Activated T-helper 2 cell treated with anti-CD3 and anti-CD28 coated beads, Interferon-gamma antibody, Interleukin-2, Interleukin-4, amounts not matched to agents 10 μg/mL and 5 μg/mL and 100 μg/mL, durations not matched to agents 14 hours and 24 hours and 36 hours (primary cell): ENCODE results near the gene CD48. TPM values are rescaled to one million over a fixed set of nuclear protein-coding genes. Genes with fewer than 3 reads are reported as not detected.
"Not testable (repeated sequence)": the region's sequence is repeated elsewhere in the genome, so short reads cannot be mapped to it uniquely, and the experiment has no call there.

ENCODE experiments used
- DNase-seq: peaks from one replicate; pipeline ENCODE4 v3.0.0; 2021; ENCODE audit warnings: low spot score
- H3K27ac Mint-ChIP-seq: one replicate; pipeline ENCODE4 v1.8.0; 2021; ENCODE audit warnings: mixed read lengths
- H3K27me3 Mint-ChIP-seq: one replicate; pipeline ENCODE4 v1.8.0; 2021; ENCODE audit warnings: low read depth, mixed read lengths
- H3K36me3 Mint-ChIP-seq: one replicate; pipeline ENCODE4 v1.8.0; 2021; ENCODE audit warnings: low read depth, mixed read lengths
- H3K4me1 Mint-ChIP-seq: one replicate; pipeline ENCODE4 v1.8.0; 2021; ENCODE audit warnings: low read depth, mixed read lengths
- H3K4me3 Mint-ChIP-seq: one replicate; pipeline ENCODE4 v1.8.0; 2021; ENCODE audit warnings: low read depth, mild to moderate bottlenecking, moderate library complexity, mixed read lengths
- H3K9me3 Mint-ChIP-seq: one replicate; pipeline ENCODE4 v1.8.0; 2021; ENCODE audit warnings: mixed read lengths
- intact Hi-C: fragments of 100-400 bp; cut with micrococcal nuclease; formaldehyde crosslinking; loops from one replicate; pipeline ENCODE4 v1.15.1; 2023
- total RNA-seq: library from RNA; stranded (reverse); gene quantifications from 2 replicates; pipeline ENCODE4 v1.2.3, GENCODE V29; 2022

CD48 gene
- total RNA-seq, 1 donor from 2014 or later = 101 TPM

GRCh38 chr1:160707236-160708064 is 4.2 kb downstream of the CD48 start:
- H3K27ac Mint-ChIP-seq = no peak overlapping the region
- no peak overlapping the region for H3K4me3 Mint-ChIP-seq
- no peak for DNase-seq
- H3K9me3 Mint-ChIP-seq = no peaks in the 10 kb centered on the region
- peaks cover 48% of the 10 kb centered on the region for H3K4me1 Mint-ChIP-seq
- intact Hi-C loops = loop anchor here (2.0 kb wide), 2 partner anchors 33 to 81 kb away; no protein-coding TSS in a partner anchor
- no peaks in the 10 kb centered on the region for H3K27me3 Mint-ChIP-seq
- peaks cover 49% of the 10 kb centered on the region for H3K36me3 Mint-ChIP-seq

GRCh38 chr1:160706526-160707235 is 4.9 kb downstream of the CD48 start:
- H3K4me1 Mint-ChIP-seq = peaks cover 50% of the 10 kb centered on the region
- H3K4me3 Mint-ChIP-seq = no peak overlapping the region
- H3K27ac Mint-ChIP-seq = no peak overlapping the region
- H3K9me3 Mint-ChIP-seq = no peaks in the 10 kb centered on the region
- H3K36me3 Mint-ChIP-seq = peaks cover 57% of the 10 kb centered on the region
- intact Hi-C loops = no loop called here
- H3K27me3 Mint-ChIP-seq = no peaks in the 10 kb centered on the region
- DNase-seq = no peak

GRCh38 chr1:160705742-160706141 is 5.9 kb downstream of the CD48 start:
- DNase-seq = no peak
- Mint-ChIP-seq H3K4me3 (no peak overlapping the region), H3K27me3 (no peaks in the 10 kb centered on the region), H3K27ac (peak overlapping the region; percentile 59), H3K9me3 (no peaks in the 10 kb centered on the region), H3K4me1 (peaks cover 52% of the 10 kb centered on the region), H3K36me3 (peaks cover 56% of the 10 kb centered on the region)
- intact Hi-C loops = no loop called here

- intact Hi-C loops, H3K27me3 Mint-ChIP-seq, DNase-seq, H3K9me3 Mint-ChIP-seq, H3K4me3 Mint-ChIP-seq: not testable (repeated sequence)
- peaks cover 58% of the 10 kb centered on the region for H3K36me3 Mint-ChIP-seq
- H3K4me1 Mint-ChIP-seq = peaks cover 54% of the 10 kb centered on the region
- peak overlapping the region; percentile 59 for H3K27ac Mint-ChIP-seq
Measured at GRCh38 chr1:160705212-160705621, 6.4 kb downstream of the CD48 start.

GRCh38 chr1:160704250-160704649 is 7.4 kb downstream of the CD48 start:
- intact Hi-C loops = no loop called here
- Mint-ChIP-seq H3K27me3 (no peaks in the 10 kb centered on the region), H3K4me1 (peaks cover 60% of the 10 kb centered on the region), H3K4me3 (no peak overlapping the region), H3K27ac (peak overlapping the region; percentile 13), H3K9me3 (no peaks in the 10 kb centered on the region), H3K36me3 (peaks cover 62% of the 10 kb centered on the region)
- no peak for DNase-seq

GRCh38 chr1:160702100-160702499 is 9.5 kb downstream of the CD48 start:
- H3K4me3 Mint-ChIP-seq = no peak overlapping the region
- intact Hi-C loops = no loop called here
- H3K9me3 Mint-ChIP-seq = no peaks in the 10 kb centered on the region
- H3K27me3 Mint-ChIP-seq = no peaks in the 10 kb centered on the region
- no peak for DNase-seq
- H3K36me3 Mint-ChIP-seq = peaks cover 77% of the 10 kb centered on the region
- peak overlapping the region; percentile 15 for H3K27ac Mint-ChIP-seq
- H3K4me1 Mint-ChIP-seq = peaks cover 75% of the 10 kb centered on the region

GRCh38 chr1:160692390-160692789 is 19.2 kb downstream of the CD48 start:
- peaks cover 60% of the 10 kb centered on the region for H3K4me1 Mint-ChIP-seq
- H3K4me3 Mint-ChIP-seq, H3K27me3 Mint-ChIP-seq, intact Hi-C loops, DNase-seq, H3K9me3 Mint-ChIP-seq: not testable (repeated sequence)
- peak overlapping the region; percentile 4 for H3K27ac Mint-ChIP-seq
- H3K36me3 Mint-ChIP-seq = peaks cover 54% of the 10 kb centered on the region

GRCh38 chr1:160685266-160685665 is 26.4 kb downstream of the CD48 start:
- peak overlapping the region; percentile 6 for H3K4me3 Mint-ChIP-seq
- no peak for DNase-seq

GRCh38 chr1:160682983-160683865 is 28.4 kb downstream of the CD48 start:
- Mint-ChIP-seq H3K27ac (peak overlapping the region; percentile 94), H3K36me3 (peaks cover 88% of the 10 kb centered on the region), H3K27me3 (no peaks in the 10 kb centered on the region), H3K4me3 (peak overlapping the region; percentile 53), H3K9me3 (peaks cover 14% of the 10 kb centered on the region), H3K4me1 (peaks cover 76% of the 10 kb centered on the region)
- intact Hi-C loops = loop anchor here (1.0 to 5.0 kb wide), 4 partner anchors 8 to 429 kb away; no protein-coding TSS in a partner anchor
- peak; percentile 40 for DNase-seq

More at GRCh38 chr1:160685266-160685665, 26.4 kb downstream of the CD48 start:
- Mint-ChIP-seq H3K9me3 (peaks cover 14% of the 10 kb centered on the region), H3K27ac (peak overlapping the region; percentile 94), H3K4me1 (peaks cover 84% of the 10 kb centered on the region), H3K27me3 (no peaks in the 10 kb centered on the region), H3K36me3 (peaks cover 87% of the 10 kb centered on the region)
- intact Hi-C loops = no loop called here

- Mint-ChIP-seq H3K9me3 (peaks cover 9% of the 10 kb centered on the region), H3K27ac (peak overlapping the region; percentile 94), H3K36me3 (peaks cover 88% of the 10 kb centered on the region), H3K4me3 (peak overlapping the region; percentile 4), H3K4me1 (peaks cover 69% of the 10 kb centered on the region), H3K27me3 (no peaks in the 10 kb centered on the region)
- intact Hi-C loops = loop anchor here (1.0 to 5.0 kb wide), 6 partner anchors 45 to 430 kb away; no protein-coding TSS in a partner anchor
- no peak for DNase-seq
Measured at GRCh38 chr1:160681891-160682140, 29.8 kb downstream of the CD48 start.

GRCh38 chr1:160681066-160681890 is 30.3 kb downstream of the CD48 start:
- Mint-ChIP-seq H3K9me3 (peaks cover 4% of the 10 kb centered on the region), H3K27ac (peak overlapping the region; percentile 94), H3K36me3 (peaks cover 86% of the 10 kb centered on the region), H3K27me3 (no peaks in the 10 kb centered on the region), H3K4me3 (no peak overlapping the region), H3K4me1 (peaks cover 66% of the 10 kb centered on the region)
- intact Hi-C loops = loop anchor here (1.0 to 5.0 kb wide), 6 partner anchors 46 to 431 kb away; no protein-coding TSS in a partner anchor
- peak; percentile 80 for DNase-seq

GRCh38 chr1:160680399-160680798 is 31.2 kb downstream of the CD48 start:
- Mint-ChIP-seq H3K4me3 (no peak overlapping the region), H3K9me3 (no peaks in the 10 kb centered on the region), H3K36me3 (peaks cover 80% of the 10 kb centered on the region), H3K27ac (peak overlapping the region; percentile 12), H3K4me1 (peaks cover 65% of the 10 kb centered on the region), H3K27me3 (no peaks in the 10 kb centered on the region)
- intact Hi-C loops = loop anchor here (5.0 kb wide), 2 partner anchors 197 to 432 kb away; no protein-coding TSS in a partner anchor
- no peak for DNase-seq
